Ovary (tissue), 3 donors: ENCODE results near the gene MSI2.

Experiments used
- EP300 ChIP-seq: sonication (generic); formaldehyde crosslinking; IDR thresholded peaks from one replicate; pipeline ENCODE4 v1.6.1; 2017; ENCODE audit warnings: antibody characterized with exemption
- POLR2A ChIP-seq: fragments of 450-650 bp; IDR thresholded peaks from one replicate; pipeline ENCODE4 v1.6.1; 2017; ENCODE audit warnings: antibody characterized with exemption, mild to moderate bottlenecking, moderate library complexity
- TF ChIP-seq, protein P1 (sequence below), 3 donors: fragments of 450-650 bp in 2 of 3; fragments of 200-600 bp in 1 of 3; IDR thresholded peaks; one replicate each; pipeline versions ENCODE4 v1.5.1 to v1.8.0; 2016 to 2022; ENCODE audit warnings: antibody characterized with exemption in 3 of 3, mild to moderate bottlenecking in 1 of 3
- donor health status: DM: no; HTN: no; CAD: no.

DNA sequence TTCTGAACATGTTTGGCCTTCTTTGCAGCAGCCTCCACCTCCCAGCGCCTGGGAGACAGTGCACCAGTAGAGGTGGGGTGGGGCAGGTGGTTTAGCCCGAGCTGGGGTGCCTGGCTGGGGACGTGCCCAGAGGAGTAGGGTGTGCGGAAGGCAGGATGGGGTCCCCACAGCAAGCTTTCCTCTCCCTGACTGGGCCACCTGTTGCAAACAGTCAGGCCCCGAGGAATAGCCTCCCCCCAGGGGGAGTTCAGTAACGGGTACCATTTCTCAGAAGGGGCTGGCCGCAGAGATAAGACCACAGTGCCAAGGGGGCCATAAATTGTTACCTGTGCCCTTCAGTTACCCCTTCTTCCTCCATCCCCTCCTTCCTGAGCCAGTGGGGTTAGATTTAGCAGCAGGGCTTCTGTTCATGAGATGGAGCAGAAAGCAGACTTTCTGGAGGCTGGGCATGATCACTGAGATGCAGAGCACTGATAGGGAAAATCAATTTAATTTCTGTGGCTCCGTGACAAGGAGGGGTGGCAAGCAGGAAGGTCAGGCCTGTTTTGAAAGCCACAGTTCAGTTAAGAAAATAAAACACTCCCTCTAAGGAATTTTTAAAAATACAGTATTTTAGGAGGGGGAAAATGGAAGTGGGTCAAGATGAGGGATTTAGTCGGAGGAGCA, 181.9 kb downstream of the MSI2 start:
- TF ChIP-seq, protein P1, sequence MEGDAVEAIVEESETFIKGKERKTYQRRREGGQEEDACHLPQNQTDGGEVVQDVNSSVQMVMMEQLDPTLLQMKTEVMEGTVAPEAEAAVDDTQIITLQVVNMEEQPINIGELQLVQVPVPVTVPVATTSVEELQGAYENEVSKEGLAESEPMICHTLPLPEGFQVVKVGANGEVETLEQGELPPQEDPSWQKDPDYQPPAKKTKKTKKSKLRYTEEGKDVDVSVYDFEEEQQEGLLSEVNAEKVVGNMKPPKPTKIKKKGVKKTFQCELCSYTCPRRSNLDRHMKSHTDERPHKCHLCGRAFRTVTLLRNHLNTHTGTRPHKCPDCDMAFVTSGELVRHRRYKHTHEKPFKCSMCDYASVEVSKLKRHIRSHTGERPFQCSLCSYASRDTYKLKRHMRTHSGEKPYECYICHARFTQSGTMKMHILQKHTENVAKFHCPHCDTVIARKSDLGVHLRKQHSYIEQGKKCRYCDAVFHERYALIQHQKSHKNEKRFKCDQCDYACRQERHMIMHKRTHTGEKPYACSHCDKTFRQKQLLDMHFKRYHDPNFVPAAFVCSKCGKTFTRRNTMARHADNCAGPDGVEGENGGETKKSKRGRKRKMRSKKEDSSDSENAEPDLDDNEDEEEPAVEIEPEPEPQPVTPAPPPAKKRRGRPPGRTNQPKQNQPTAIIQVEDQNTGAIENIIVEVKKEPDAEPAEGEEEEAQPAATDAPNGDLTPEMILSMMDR (IDR thresholded peaks at IDR 0.05): no peak
- no peak for TF ChIP-seq POLR2A
- no peak for TF ChIP-seq EP300
